Hindlimb muscle (tissue), 1 donor: Measurements from ENCODE around the gene C1orf159. TPM values are rescaled to one million over a fixed set of nuclear protein-coding genes. Genes with fewer than 3 reads are reported as not detected.
"Not testable (repeated sequence)": the region's sequence is repeated elsewhere in the genome, so short reads cannot be mapped to it uniquely, and the experiment has no call there.

Experiments
- DNase-seq: peaks from one replicate; pipeline ENCODE4 v3.0.0-alpha.2; 2013
- polyA plus RNA-seq: library from polyadenylated mRNA; unstranded; fragments of 120-200 nt; gene quantifications from one replicate; pipeline ENCODE4 v1.2.1, GENCODE V29; 2013; ENCODE audit not compliant: insufficient read length

The C1orf159 gene
- polyA plus RNA-seq, 1 donor, result 7.8 TPM

GRCh38 chr1:1149416-1149815 is 33.5 kb upstream of the C1orf159 start:
- DNase-seq, result no peak

GRCh38 chr1:1148569-1148968 is 32.7 kb upstream of the C1orf159 start:
- no peak for DNase-seq

- DNase-seq, result no peak
Observed at GRCh38 chr1:1148061-1148460, 32.2 kb upstream of the C1orf159 start.

- DNase-seq, result no peak
Observed at GRCh38 chr1:1146596-1146995, 30.7 kb upstream of the C1orf159 start.

GRCh38 chr1:1146026-1146425 is 30.1 kb upstream of the C1orf159 start:
- DNase-seq, result no peak

GRCh38 chr1:1145547-1145914 is 29.6 kb upstream of the C1orf159 start:
- no peak for DNase-seq

- no peak for DNase-seq
Observed at GRCh38 chr1:1144843-1145546, 29.1 kb upstream of the C1orf159 start.

- DNase-seq, result no peak
Observed at GRCh38 chr1:1144122-1144842, 28.4 kb upstream of the C1orf159 start.

- DNase-seq, result no peak
Observed at GRCh38 chr1:1143636-1144035, 27.7 kb upstream of the C1orf159 start.

- DNase-seq, result no peak
Observed at GRCh38 chr1:1142844-1143243, 27.0 kb upstream of the C1orf159 start.

- not testable (repeated sequence) for DNase-seq
Observed at GRCh38 chr1:1142352-1142751, 26.5 kb upstream of the C1orf159 start.

- DNase-seq, result no peak
Observed at GRCh38 chr1:1141911-1142250, 26.0 kb upstream of the C1orf159 start.

- DNase-seq, result no peak
Observed at GRCh38 chr1:1141244-1141910, 25.5 kb upstream of the C1orf159 start.

- DNase-seq, result no peak
Observed at GRCh38 chr1:1140673-1141072, 24.8 kb upstream of the C1orf159 start.

- DNase-seq, result no peak
Observed at GRCh38 chr1:1137256-1138045, 21.6 kb upstream of the C1orf159 start.

GRCh38 chr1:1136547-1137230 is 20.8 kb upstream of the C1orf159 start:
- no peak for DNase-seq

- DNase-seq, result no peak
Observed at GRCh38 chr1:1135339-1136136, 19.6 kb upstream of the C1orf159 start.

- no peak for DNase-seq
Observed at GRCh38 chr1:1134300-1134970, 18.5 kb upstream of the C1orf159 start.

- peak; percentile 80 for DNase-seq
Observed at GRCh38 chr1:1132956-1133750, 17.3 kb upstream of the C1orf159 start.
